PC-3 (cell line): Measurements from ENCODE around the gene GPR12.
A peak's percentile ranks its signal among the peaks of the same experiment; 100 is the strongest.

ENCODE experiments used
- CTCF ChIP-seq: fragments of 300-600 bp; sonication (generic); conservative IDR thresholded peaks from 2 replicates; pipeline ENCODE4 v1.5.1; 2017; ENCODE audit warnings: antibody characterized with exemption, low read depth, mild to moderate bottlenecking, low read length
- EZH2 ChIP-seq: fragments of 300-600 bp; sonication (generic); IDR thresholded peaks from one replicate; pipeline ENCODE4 v1.6.1; 2017; ENCODE audit warnings: antibody characterized with exemption, mild to moderate bottlenecking, low read length; ENCODE audit not compliant: unreplicated experiment

- TF ChIP-seq CTCF (peak; percentile 67), EZH2 (no peak)
Measured at GRCh38 chr13:26707122-26708006, 53.2 kb downstream of the GPR12 start.
